ENCODE data around the gene LTB.

GRCh38 chr6:31530659-31531058 lies 51.6 kb downstream of the LTB start:
- no peak for TF ChIP-seq SUZ12 (IDR thresholded peaks at IDR 0.05)
- no peak for TF ChIP-seq FOXM1 (IDR thresholded peaks at IDR 0.05; ENCODE audit: borderline replicate concordance)
- TF ChIP-seq L3MBTL2 (conservative IDR thresholded peaks at IDR 0.05): no peak
- TF ChIP-seq CTBP1 (IDR thresholded peaks at IDR 0.05; ENCODE audit: borderline replicate concordance): no peak
- TF ChIP-seq NFRKB (IDR thresholded peaks at IDR 0.05): no peak
- no peak for TF ChIP-seq SP1 (IDR thresholded peaks at IDR 0.05)
- no peak for TF ChIP-seq BHLHE40 (IDR thresholded peaks at IDR 0.05; ENCODE audit: borderline replicate concordance)
- TF ChIP-seq FOXA1 (IDR thresholded peaks at IDR 0.05): no peak
